Measurements from ENCODE around the gene EWSR1.
"Not testable (repeated sequence)": the region's sequence is repeated elsewhere in the genome, so short reads cannot be mapped to it uniquely, and the experiment has no call there.

The EWSR1 gene

GRCh38 chr22:29267858-29268510, at the start of gene EWSR1, which contains the start of gene RHBDD3:
Gene EWSR1 (plus strand): TSS chr22:29268268. CDS start chr22:29268337, 69 bp downstream.
Gene RHBDD3 (minus strand): TSS chr22:29267981. CDS start chr22:29265626, 2,355 bp downstream.
- in situ Hi-C loops (cut with HindIII; ENCODE audit: low sequenced_read_pairs) = no loop called here

- in situ Hi-C loops (cut with HindIII; ENCODE audit: low sequenced_read_pairs) = no loop called here
Measured at GRCh38 chr22:29218758-29219408, 49.2 kb upstream of the EWSR1 start.

GRCh38 chr22:29219409-29219782, 48.7 kb upstream of the EWSR1 start:
- in situ Hi-C loops (cut with HindIII; ENCODE audit: low sequenced_read_pairs) = not testable (repeated sequence)

- in situ Hi-C loops (cut with HindIII; ENCODE audit: low sequenced_read_pairs) = no loop called here
Measured at GRCh38 chr22:29219881-29220670, 48.0 kb upstream of the EWSR1 start.

GRCh38 chr22:29224121-29224858, 43.8 kb upstream of the EWSR1 start:
- in situ Hi-C loops (cut with HindIII; ENCODE audit: low sequenced_read_pairs) = no loop called here

GRCh38 chr22:29224859-29225410, 43.1 kb upstream of the EWSR1 start:
- in situ Hi-C loops (cut with HindIII; ENCODE audit: low sequenced_read_pairs) = no loop called here

- in situ Hi-C loops (cut with HindIII; ENCODE audit: low sequenced_read_pairs) = no loop called here
Measured at GRCh38 chr22:29225422-29226090, 42.5 kb upstream of the EWSR1 start.

- in situ Hi-C loops (cut with HindIII; ENCODE audit: low sequenced_read_pairs) = no loop called here
Measured at GRCh38 chr22:29226351-29226981, 41.6 kb upstream of the EWSR1 start.

- in situ Hi-C loops (cut with HindIII; ENCODE audit: low sequenced_read_pairs) = no loop called here
Measured at GRCh38 chr22:29230972-29231875, 36.8 kb upstream of the EWSR1 start.

GRCh38 chr22:29231971-29232959, 35.8 kb upstream of the EWSR1 start:
- in situ Hi-C loops (cut with HindIII; ENCODE audit: low sequenced_read_pairs) = no loop called here

GRCh38 chr22:29233277-29233877, 34.7 kb upstream of the EWSR1 start:
- in situ Hi-C loops (cut with HindIII; ENCODE audit: low sequenced_read_pairs) = no loop called here

GRCh38 chr22:29240481-29240880, 27.6 kb upstream of the EWSR1 start:
- in situ Hi-C loops (cut with HindIII; ENCODE audit: low sequenced_read_pairs) = not testable (repeated sequence)

- in situ Hi-C loops (cut with HindIII; ENCODE audit: low sequenced_read_pairs) = no loop called here
Measured at GRCh38 chr22:29243874-29244446, 24.1 kb upstream of the EWSR1 start.

- in situ Hi-C loops (cut with HindIII; ENCODE audit: low sequenced_read_pairs) = no loop called here
Measured at GRCh38 chr22:29244785-29245625, 23.1 kb upstream of the EWSR1 start.

- in situ Hi-C loops (cut with HindIII; ENCODE audit: low sequenced_read_pairs) = no loop called here
Measured at GRCh38 chr22:29245626-29246385, 22.3 kb upstream of the EWSR1 start.

Measured in endothelial cell of hepatic sinusoid (primary cell).